Heart left ventricle (tissue), 16 donors: Measurements from ENCODE around the gene IGHMBP2. TPM values are rescaled to one million over a fixed set of nuclear protein-coding genes. Genes with fewer than 3 reads are reported as not detected.

Experiments
- ATAC-seq, 4 donors: fragments of 200-7000 bp; cut with Tn5 transposase; one replicate each; pipeline ENCODE4 v1.9.1; 2020 to 2022; ENCODE audit warnings: moderate library complexity in 4 of 4, mild to moderate bottlenecking in 3 of 4, moderate number of reproducible peaks in 1 of 4
- DNase-seq, 5 donors: peaks; one replicate each; pipeline ENCODE4 v3.0.0-alpha.2; 2020
- H3K27ac ChIP-seq, 12 donors: fragments of 200-600 bp; sonication (generic) in 4 of 12; one replicate each; pipeline versions ENCODE4 v1.5.0 to v1.8.0; 2016 to 2022; ENCODE audit warnings: mild to moderate bottlenecking in 2 of 12
- H3K27me3 ChIP-seq, 9 donors: fragments of 200-600 bp; sonication (generic) in 2 of 9; one replicate each; pipeline versions ENCODE4 v1.5.1 to v1.8.0; 2016 to 2022; ENCODE audit warnings: mild to moderate bottlenecking in 3 of 9
- H3K36me3 ChIP-seq, 9 donors: fragments of 200-600 bp; sonication (generic) in 2 of 9; one replicate each; pipeline versions ENCODE4 v1.5.0 to v1.8.0; 2018 to 2022; ENCODE audit warnings: mild to moderate bottlenecking in 2 of 9
- H3K4me1 ChIP-seq, 12 donors: fragments of 200-600 bp; sonication (generic) in 4 of 12; one replicate each; pipeline versions ENCODE4 v1.5.0 to v1.8.0; 2016 to 2022; ENCODE audit warnings: mild to moderate bottlenecking in 3 of 12
- H3K4me3 ChIP-seq, 12 donors: fragments of 200-600 bp; sonication (generic) in 4 of 12; one replicate each; pipeline versions ENCODE4 v1.5.0 to v1.8.0; 2017 to 2022; ENCODE audit warnings: mild to moderate bottlenecking in 9 of 12, moderate library complexity in 4 of 12
- H3K9me3 ChIP-seq, 12 donors: fragments of 200-600 bp; sonication (generic) in 4 of 12; one replicate each; pipeline versions ENCODE4 v1.5.0 to v1.8.0; 2016 to 2022; ENCODE audit warnings: mild to moderate bottlenecking in 1 of 12
- CTCF ChIP-seq, 12 donors: fragments of 200-600 bp; sonication (generic) in 4 of 12; IDR thresholded peaks; one replicate each; pipeline versions ENCODE4 v1.5.0 to v1.8.0; 2018 to 2022; ENCODE audit warnings: antibody characterized with exemption in 12 of 12, mild to moderate bottlenecking in 5 of 12
- POLR2A ChIP-seq, 2 donors: fragments of 450-650 bp; IDR thresholded peaks; one replicate each; pipeline ENCODE4 v1.6.1; 2017; ENCODE audit warnings: antibody characterized with exemption in 2 of 2, mild to moderate bottlenecking in 2 of 2, moderate library complexity in 2 of 2
- WGBS, 4 donors: extraction: QIAGEN DNeasy Blood & Tissue Kit in 2 of 4; methylation state at CpG; one replicate each; pipeline versions ENCODE4 v1.1.5 to v1.1.7; 2013 to 2018; 5-methylcytosine and 5-hydroxymethylcytosine counted together
- intact Hi-C, 10 donors: fragments of 100-400 bp; cut with DNase I; formaldehyde crosslinking; loops; one replicate each; pipeline versions ENCODE4 v1.11.1 to v1.14.2; 2022
- polyA plus RNA-seq, 2 donors: library from polyadenylated mRNA; stranded (reverse); fragments of 200-250 nt; gene quantifications; one replicate each; pipeline ENCODE4 v1.2.3, GENCODE V29; 2013
- total RNA-seq, 9 donors: library from RNA; depleted of rRNA in 2 of 9; stranded (reverse); fragments of >200 nt in 2 of 9; fragmentation: NEBNext Ultra II Directional in 3 of 9; extraction: Animal tissue kit (Norgen Biotek cat#: 25700) in 3 of 9; gene quantifications; one replicate each; pipeline versions ENCODE4 v1.1.0 to v1.2.4, GENCODE V29; 2016 to 2023
- donor health status: ischemic (EF 13 %, LVEDD 7.1; RV severe dilation, severe dysfunction).
- donor health status: healthy with polysubstance abuse.
- donor health status: DM: no; HTN: yes; CAD: no.
- donor health status: DM: no; HTN: no; CAD: no.
- donor health status: ischemic (EF 25% LVEDD 6.9; RV normal size, moderate dysfunction).
- donor health status: ischemic (EF 25% LVEDD 5.7; RV mildly dilated, moderate dysfunction).
- donor health status: healthy.
- donor health status: DM: yes; HTN: yes; CAD: no.
- donor health status: ischemic (EF 35%, LVEDD 5.7; RV mildly dilated, moderate dysfunction).
- donor health status: nonischemic (EF 11% LVEDD 7.7; RV severe dilation, severe dysfunction).
- donor health status: DM: yes; HTN: yes; CAD: no.
- donor health status: PGD.
- donor health status: ischemic (EF 29% LVEDD 5.4; RV normal size, mild dysfunction).
- donor health status: nonischemic (EF 23%, LVEDD 6.1; RV moderate dilation, normal function).

The IGHMBP2 gene
- total and polyA plus RNA-seq, 11 donors: 8.3 to 18.9 (median 12.6) TPM

GRCh38 chr11:68905421-68906360, 2.0 kb downstream of the IGHMBP2 start:
- peaks cover 0 to 46% (median 42%) of the 10 kb centered on the region in 9 donors for H3K36me3 ChIP-seq
- peak overlapping the region in 5 of 12 donors; percentile 78 to 93 (median 87) for H3K4me3 ChIP-seq
- peaks cover 10 to 49% (median 28%) of the 10 kb centered on the region in 12 donors for H3K4me1 ChIP-seq
- WGBS, 4 donors: 89 to 93% (median 91%) methylated on average over 23 of the region's 23 CpGs
- intact Hi-C loops: loop anchor here in 3 of 10 donors (2.0 to 10.0 kb wide), 4 partner anchors 139 to 183 kb away; partner anchors contain the start of gene TPCN2 (in 1 of the 3)
- ATAC-seq: no peak
- H3K9me3 ChIP-seq: no peaks in the 10 kb centered on the region
- TF ChIP-seq POLR2A (IDR thresholded peaks at IDR 0.05) (no peak), CTCF (IDR thresholded peaks at IDR 0.05) (no peak)
- peak overlapping the region in 1 of 12 donors; percentile 85 for H3K27ac ChIP-seq
- DNase-seq: no peak
- H3K27me3 ChIP-seq: no peaks in the 10 kb centered on the region

DNA sequence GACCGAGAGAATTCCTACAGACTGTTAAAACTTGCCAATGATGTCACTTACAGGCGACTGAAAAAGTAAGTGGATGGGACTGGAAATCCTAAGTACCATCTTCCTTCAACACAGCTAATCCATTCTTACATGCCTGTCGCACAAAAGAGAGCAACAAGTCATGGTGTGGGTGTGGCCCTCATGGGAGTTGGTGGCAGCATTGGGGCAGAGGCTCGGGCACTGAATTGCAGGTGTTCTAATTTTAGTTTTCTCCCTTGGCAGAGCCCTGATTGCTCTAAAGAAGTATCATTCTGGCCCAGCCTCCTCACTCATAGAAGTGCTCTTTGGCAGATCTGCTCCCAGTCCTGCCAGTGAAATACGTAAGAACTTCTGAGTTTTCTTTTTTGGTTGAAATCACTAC, 4.6 kb downstream of the IGHMBP2 start:
- Histone ChIP-seq H3K4me3 (no peak overlapping the region), H3K36me3 (peaks cover 0 to 70% (median 67%) of the 10 kb centered on the region in 9 donors), H3K9me3 (no peaks in the 10 kb centered on the region), H3K27me3 (no peaks in the 10 kb centered on the region), H3K27ac (peak overlapping the region in 5 of 12 donors; percentile 6 to 53 (median 37)), H3K4me1 (peaks cover 8 to 23% (median 14%) of the 10 kb centered on the region in 12 donors)
- 62 to 74% (median 65%) methylated on average over 5 of the region's 5 CpGs for WGBS, 4 donors
- no peak for DNase-seq
- intact Hi-C loops: loop anchor here in 2 of 10 donors (10.0 kb wide), 3 partner anchors 137 to 177 kb away; partner anchors contain the start of gene TPCN2 (in 1 of the 2)
- ATAC-seq: peak; percentile 42 to 73 (median 64)
- TF ChIP-seq CTCF (IDR thresholded peaks at IDR 0.05): no peak
- TF ChIP-seq POLR2A (IDR thresholded peaks at IDR 0.05): no peak

- intact Hi-C loops: no loop called here
- ATAC-seq (no peak), DNase-seq (no peak)
- H3K36me3 ChIP-seq: peaks cover 0 to 97% (median 93%) of the 10 kb centered on the region in 9 donors
- no peak overlapping the region for H3K4me3 ChIP-seq
- TF ChIP-seq POLR2A (IDR thresholded peaks at IDR 0.05) (no peak), CTCF (IDR thresholded peaks at IDR 0.05) (no peak)
- peaks cover 0 to 8% (median 0%) of the 10 kb centered on the region in 12 donors for H3K4me1 ChIP-seq
- no peak overlapping the region for H3K27ac ChIP-seq
- H3K9me3 ChIP-seq: no peaks in the 10 kb centered on the region
- WGBS, 4 donors: 83 to 96% (median 92%) methylated on average over 8 of the region's 8 CpGs
- H3K27me3 ChIP-seq: no peaks in the 10 kb centered on the region
Observed at GRCh38 chr11:68910965-68911364, 7.3 kb downstream of the IGHMBP2 start.

DNA sequence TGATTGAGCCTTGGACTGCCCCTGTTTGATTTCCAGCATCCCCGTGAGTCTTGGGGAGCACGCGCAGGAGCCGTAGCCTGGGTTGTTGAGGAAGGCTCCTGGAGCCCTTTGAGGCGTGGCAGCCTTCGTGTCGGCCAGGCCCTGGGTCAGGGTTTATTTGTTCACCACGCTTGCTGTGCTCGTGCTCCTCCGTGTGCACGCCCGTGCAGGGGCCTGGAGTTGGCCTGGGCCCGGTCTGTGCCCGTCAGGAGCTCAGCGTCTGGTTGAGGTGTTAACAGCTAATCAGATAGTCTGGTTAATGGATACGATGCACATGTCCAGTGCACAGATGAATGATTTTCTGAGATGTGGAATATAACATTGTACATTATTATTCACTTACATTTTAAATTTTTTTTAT, 8.0 kb downstream of the IGHMBP2 start:
- H3K4me3 ChIP-seq: no peak overlapping the region
- no peak for DNase-seq
- intact Hi-C loops: no loop called here
- H3K27ac ChIP-seq: no peak overlapping the region
- no peaks in the 10 kb centered on the region for H3K27me3 ChIP-seq
- peaks cover 0 to 8% (median 0%) of the 10 kb centered on the region in 12 donors for H3K4me1 ChIP-seq
- no peaks in the 10 kb centered on the region for H3K9me3 ChIP-seq
- no peak for ATAC-seq
- no peak for TF ChIP-seq POLR2A (IDR thresholded peaks at IDR 0.05)
- H3K36me3 ChIP-seq: peaks cover 0 to 100% (median 97%) of the 10 kb centered on the region in 9 donors
- 79 to 88% (median 83%) methylated on average over 16 of the region's 16 CpGs for WGBS, 4 donors
